DMS 273 treated with DMSO at 0.1 percent for 48 hours (cell line): Measurements from ENCODE around the gene TAOK3.
"Not testable (repeated sequence)": the region's sequence is repeated elsewhere in the genome, so short reads cannot be mapped to it uniquely, and the experiment has no call there.

Experiments
- DNase-seq: peaks from one replicate; lab custom pipeline; 2025; lab: John Stamatoyannopoulos, UW

TAOK3 gene

GRCh38 chr12:118373616-118374015 lies 909 bp upstream of the TAOK3 start:
- no peak for DNase-seq

GRCh38 chr12:118371321-118372282 lies 1.1 kb downstream of the TAOK3 start:
- DNase-seq, result no peak

GRCh38 chr12:118370601-118371000 lies 2.1 kb downstream of the TAOK3 start:
- DNase-seq, result no peak

- no peak for DNase-seq
Measured at GRCh38 chr12:118368821-118369220, 3.9 kb downstream of the TAOK3 start.

GRCh38 chr12:118361889-118362288 lies 10.8 kb downstream of the TAOK3 start:
- no peak for DNase-seq

- no peak for DNase-seq
Measured at GRCh38 chr12:118361092-118361404, 11.7 kb downstream of the TAOK3 start.

GRCh38 chr12:118359541-118359915 lies 13.2 kb downstream of the TAOK3 start:
- DNase-seq, result no peak

- DNase-seq, result no peak
Measured at GRCh38 chr12:118358612-118359540, 13.8 kb downstream of the TAOK3 start.

GRCh38 chr12:118358008-118358359 lies 14.7 kb downstream of the TAOK3 start:
- DNase-seq, result no peak

GRCh38 chr12:118357257-118358007 lies 15.3 kb downstream of the TAOK3 start:
- DNase-seq, result no peak

- DNase-seq, result no peak
Measured at GRCh38 chr12:118356809-118357256, 15.9 kb downstream of the TAOK3 start.

GRCh38 chr12:118355843-118356242 lies 16.9 kb downstream of the TAOK3 start:
- DNase-seq, result no peak

- no peak for DNase-seq
Measured at GRCh38 chr12:118354903-118355302, 17.8 kb downstream of the TAOK3 start.

- DNase-seq, result not testable (repeated sequence)
Measured at GRCh38 chr12:118354503-118354902, 18.2 kb downstream of the TAOK3 start.

- DNase-seq, result no peak
Measured at GRCh38 chr12:118353721-118354120, 19.0 kb downstream of the TAOK3 start.

- DNase-seq, result no peak
Measured at GRCh38 chr12:118350908-118351559, 21.7 kb downstream of the TAOK3 start.

- DNase-seq, result no peak
Measured at GRCh38 chr12:118347916-118348315, 24.8 kb downstream of the TAOK3 start.

- no peak for DNase-seq
Measured at GRCh38 chr12:118346895-118347294, 25.8 kb downstream of the TAOK3 start.

- DNase-seq, result no peak
Measured at GRCh38 chr12:118345355-118345754, 27.4 kb downstream of the TAOK3 start.

- DNase-seq, result no peak
Measured at GRCh38 chr12:118344829-118345228, 27.9 kb downstream of the TAOK3 start.

- no peak for DNase-seq
Measured at GRCh38 chr12:118342090-118342489, 30.6 kb downstream of the TAOK3 start.
